HEK293 (cell line): Measurements from ENCODE around the gene CHI3L1.

Experiments
- CTCF ChIA-PET: fragments of 350-600 bp; formaldehyde crosslinking; extraction: SDS; loops from one replicate; lab custom pipeline; 2021; ENCODE audit warnings: antibody characterized with exemption; lab: Yijun Ruan, JAX
- POLR2A ChIA-PET: fragments of 300-600 bp; formaldehyde crosslinking; extraction: SDS; loops from one replicate; lab custom pipeline; 2020; ENCODE audit warnings: antibody characterized with exemption, inconsistent platforms; lab: Yijun Ruan, JAX
- H3K27ac ChIP-seq: fragments of 200-500 bp; sonication (Bioruptor generic); 2 replicates; pipeline ENCODE4 v1.5.1; 2014; ENCODE audit warnings: low read depth, low read length, control low read depth, inconsistent platforms; ENCODE audit errors: extremely low read depth
- H3K36me3 ChIP-seq, 2 experiments: fragments of 200-500 bp in 1 of 2; sonication (Bioruptor generic) in 1 of 2; 1 replicate in 1 of 2; 2 replicates in 1 of 2; pipeline ENCODE4 v1.5.1; 2014 to 2017; ENCODE audit warnings: inconsistent platforms in 2 of 2, low read length in 2 of 2; ENCODE audit not compliant: control insufficient read depth in 2 of 2, insufficient read depth in 1 of 2
- H3K4me1 ChIP-seq: fragments of 200-500 bp; sonication (Bioruptor generic); 2 replicates; pipeline ENCODE4 v1.5.1; 2014; ENCODE audit warnings: mild to moderate bottlenecking, low read length, inconsistent platforms; ENCODE audit not compliant: control insufficient read depth, insufficient read depth
- H3K4me3 ChIP-seq: 2 replicates; pipeline ENCODE4 v1.5.1; 2011; ENCODE audit warnings: low read depth, mild to moderate bottlenecking, control low read depth, low read length, moderate library complexity
- H3K9me3 ChIP-seq: fragments of 200-500 bp; sonication (Bioruptor generic); 2 replicates; pipeline ENCODE4 v1.5.1; 2014; ENCODE audit warnings: low read depth, low read length, inconsistent platforms; ENCODE audit not compliant: control insufficient read depth, insufficient read depth
- EGR2 ChIP-seq: fragments of 450-650 bp; formaldehyde crosslinking; IDR thresholded peaks from 2 replicates; pipeline ENCODE4 v1.5.1; 2016; ENCODE audit warnings: low read depth, missing biosample characterization, missing genetic modification characterization
- GLI2 ChIP-seq: fragments of 450-650 bp; formaldehyde crosslinking; IDR thresholded peaks from 2 replicates; pipeline ENCODE4; 2017; ENCODE audit warnings: missing biosample characterization, missing genetic modification characterization, low read depth, borderline replicate concordance
- GLIS1 ChIP-seq: fragments of 450-650 bp; formaldehyde crosslinking; IDR thresholded peaks from 2 replicates; pipeline ENCODE4 v1.5.1; 2016; ENCODE audit warnings: missing biosample characterization, missing genetic modification characterization
- GLIS2 ChIP-seq: fragments of 450-650 bp; formaldehyde crosslinking; IDR thresholded peaks from 2 replicates; pipeline ENCODE4 v1.5.1; 2016; ENCODE audit warnings: missing biosample characterization, missing genetic modification characterization
- HOXD13 ChIP-seq: sonication (generic); formaldehyde crosslinking; IDR thresholded peaks from 2 replicates; pipeline ENCODE4 v1.8.0; 2022; ENCODE audit warnings: missing genetic modification reagents, borderline replicate concordance
- KLF1 ChIP-seq: fragments of 450-650 bp; formaldehyde crosslinking; IDR thresholded peaks from 2 replicates; pipeline ENCODE4 v1.5.1; 2016; ENCODE audit warnings: missing biosample characterization, missing genetic modification characterization
- PRDM1 ChIP-seq: fragments of 450-650 bp; formaldehyde crosslinking; IDR thresholded peaks from 2 replicates; pipeline ENCODE4; 2016; ENCODE audit warnings: missing biosample characterization, missing genetic modification characterization
- SCRT2 ChIP-seq: fragments of 450-650 bp; formaldehyde crosslinking; IDR thresholded peaks from 2 replicates; pipeline ENCODE4 v1.5.1; 2016; ENCODE audit warnings: missing biosample characterization, missing genetic modification characterization
- SP2 ChIP-seq: fragments of 450-650 bp; formaldehyde crosslinking; IDR thresholded peaks from 2 replicates; pipeline ENCODE4 v1.5.1; 2016; ENCODE audit warnings: missing biosample characterization, missing genetic modification characterization
- SP3 ChIP-seq: fragments of 450-650 bp; formaldehyde crosslinking; IDR thresholded peaks from 2 replicates; pipeline ENCODE4 v1.5.1; 2016; ENCODE audit warnings: missing biosample characterization, missing genetic modification characterization
- TCF7L2 ChIP-seq: IDR thresholded peaks from 2 replicates; pipeline ENCODE4 v1.6.1; 2011; ENCODE audit warnings: low read depth, mild to moderate bottlenecking, inconsistent platforms, low read length, moderate library complexity, borderline replicate concordance
- ZBTB7A ChIP-seq: fragments of 450-650 bp; formaldehyde crosslinking; IDR thresholded peaks from 2 replicates; pipeline ENCODE4 v1.5.1; 2016; ENCODE audit warnings: low read depth, missing biosample characterization, missing genetic modification characterization
- ZFHX2 ChIP-seq: fragments of 450-650 bp; formaldehyde crosslinking; conservative IDR thresholded peaks from 2 replicates; pipeline ENCODE4 v1.5.1; 2016; ENCODE audit warnings: missing biosample characterization, missing genetic modification characterization
- ZNF311 ChIP-seq: fragments of 450-650 bp; formaldehyde crosslinking; IDR thresholded peaks from 2 replicates; pipeline ENCODE4 v1.5.1; 2017; ENCODE audit warnings: missing biosample characterization, missing genetic modification characterization, borderline replicate concordance
- ZNF426 ChIP-seq: fragments of 450-650 bp; formaldehyde crosslinking; IDR thresholded peaks from 2 replicates; pipeline ENCODE4 v1.5.1; 2017; ENCODE audit warnings: missing biosample characterization, missing genetic modification characterization, mild to moderate bottlenecking, inconsistent platforms, moderate library complexity
- ZNF48 ChIP-seq: fragments of 450-650 bp; formaldehyde crosslinking; IDR thresholded peaks from 2 replicates; pipeline ENCODE4 v1.5.1; 2016; ENCODE audit warnings: missing biosample characterization, missing genetic modification characterization
- ZNF521 ChIP-seq: fragments of 450-650 bp; formaldehyde crosslinking; IDR thresholded peaks from 2 replicates; pipeline ENCODE4 v1.5.1; 2017; ENCODE audit warnings: missing biosample characterization, mild to moderate bottlenecking, missing genetic modification characterization
- ZNF549 ChIP-seq: fragments of 450-650 bp; IDR thresholded peaks from 2 replicates; pipeline ENCODE4 v1.5.1; 2018; ENCODE audit warnings: missing biosample characterization, missing genetic modification characterization, mild to moderate bottlenecking, inconsistent platforms, moderate library complexity
- ZNF623 ChIP-seq: fragments of 450-650 bp; formaldehyde crosslinking; IDR thresholded peaks from 2 replicates; pipeline ENCODE4 v1.5.1; 2016; ENCODE audit warnings: missing biosample characterization, missing genetic modification characterization
- ZNF747 ChIP-seq: fragments of 450-650 bp; formaldehyde crosslinking; IDR thresholded peaks from 2 replicates; pipeline ENCODE4 v1.5.1; 2016; ENCODE audit warnings: missing biosample characterization, missing genetic modification characterization
- TF ChIP-seq, protein P1 (sequence below): fragments of 450-650 bp; formaldehyde crosslinking; IDR thresholded peaks from 2 replicates; pipeline ENCODE4 v1.5.1; 2016; ENCODE audit warnings: missing biosample characterization, missing genetic modification characterization
- TF ChIP-seq, protein P2 (sequence below): fragments of 450-650 bp; formaldehyde crosslinking; IDR thresholded peaks from 2 replicates; pipeline ENCODE4 v1.5.1; 2017; ENCODE audit warnings: missing biosample characterization, missing genetic modification characterization
- TF ChIP-seq, protein P3 (sequence below): fragments of 450-650 bp; formaldehyde crosslinking; IDR thresholded peaks from 2 replicates; pipeline ENCODE4 v1.5.1; 2016; ENCODE audit warnings: missing biosample characterization, missing genetic modification characterization, borderline replicate concordance

The CHI3L1 gene

DNA sequence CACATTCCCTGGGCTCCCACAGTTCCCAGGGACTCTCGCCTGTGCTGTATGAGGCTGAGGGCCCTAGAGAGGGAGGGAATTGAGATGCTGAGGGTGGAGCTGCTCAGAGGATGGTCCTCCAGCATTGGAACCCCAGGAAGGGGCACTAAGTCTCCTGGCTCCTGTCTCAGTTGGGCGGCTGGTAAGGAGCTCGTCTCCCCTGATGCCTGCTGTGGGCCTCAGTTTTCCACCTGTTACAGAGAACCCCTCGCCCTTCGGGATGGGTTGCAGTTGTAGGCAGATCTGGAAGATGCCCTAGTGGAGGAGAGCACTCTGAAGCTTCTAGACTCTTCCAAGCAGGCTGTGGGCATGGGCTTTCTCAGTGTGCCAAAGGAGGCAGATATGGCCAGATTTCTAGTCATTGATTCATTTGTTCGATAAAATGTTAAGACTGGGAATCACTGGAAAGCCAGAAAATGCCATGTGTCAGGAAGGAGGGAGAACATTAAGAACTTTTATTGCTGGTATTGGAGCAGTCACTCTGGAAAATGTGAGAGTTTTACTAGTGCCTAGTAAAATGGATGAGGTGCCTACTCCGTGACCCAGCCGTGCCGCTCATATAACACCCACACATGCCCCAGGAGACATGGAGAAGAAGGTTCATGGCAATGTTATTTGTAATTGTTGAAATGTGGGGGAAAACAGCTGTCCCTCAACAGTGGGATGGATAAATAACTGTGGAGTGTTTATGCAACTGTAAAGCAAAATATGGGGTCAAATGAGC lies 10.1 kb downstream of the CHI3L1 start:
- ChIA-PET POLR2A (interaction anchor here (1.4 kb wide), 1 partner anchor 49 kb away, joined by 5 read pairs; the partner anchor contains the start of gene ADORA1), CTCF (interaction anchor here (0.7 to 1.4 kb wide), 3 partner anchors 40 to 136 kb away, joined by 4 to 6 read pairs (median 4); no protein-coding TSS in a partner anchor)
- no peaks in the 10 kb centered on the region for H3K36me3 ChIP-seq
- H3K27ac ChIP-seq, result no peak overlapping the region
- no peaks in the 10 kb centered on the region for H3K9me3 ChIP-seq
- no peak overlapping the region for H3K4me3 ChIP-seq
- TF ChIP-seq ZFHX2 (tag by site-specific recombination) (peak; percentile 70), EGR2 (tag by site-specific recombination) (peak; percentile 67), SP3 (tag by site-specific recombination) (no peak)
- no peaks in the 10 kb centered on the region; the same call in 1 of the 2 replicates for H3K4me1 ChIP-seq

DNA sequence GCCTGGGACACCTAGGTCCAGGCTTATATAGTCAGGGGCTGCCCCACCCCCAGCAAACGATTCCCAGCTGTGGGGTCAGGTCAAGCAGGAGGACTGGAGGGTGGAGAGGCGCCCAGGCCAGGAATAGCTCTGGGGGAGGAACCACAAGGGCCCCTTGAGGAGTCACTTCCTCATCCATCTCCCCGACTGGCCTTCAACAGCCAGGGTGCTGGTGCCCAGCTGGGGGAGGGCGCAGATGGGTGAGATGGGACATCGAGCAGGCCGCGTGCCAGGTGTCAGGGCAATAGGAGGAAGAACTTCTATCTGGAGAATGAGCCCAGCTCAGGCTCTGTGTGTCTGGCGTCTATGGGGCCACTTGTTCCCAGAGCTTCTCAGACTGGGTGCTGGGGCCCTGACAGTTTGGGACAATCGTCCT lies 10.7 kb downstream of the CHI3L1 start:
- POLR2A ChIA-PET, result interaction anchor here (1.4 kb wide), 1 partner anchor 48 kb away, joined by 5 read pairs; the partner anchor contains the start of gene ADORA1
- Histone ChIP-seq H3K36me3 (no peaks in the 10 kb centered on the region), H3K9me3 (no peaks in the 10 kb centered on the region), H3K4me1 (no peaks in the 10 kb centered on the region; the same call in 1 of the 2 replicates), H3K4me3 (no peak overlapping the region), H3K27ac (no peak overlapping the region)
- CTCF ChIA-PET, result interaction anchor here (0.7 to 1.4 kb wide), 3 partner anchors 41 to 135 kb away, joined by 4 to 6 read pairs (median 4); no protein-coding TSS in a partner anchor
- TF ChIP-seq KLF1 (tag by site-specific recombination) (no peak), GLIS1 (tag by site-specific recombination) (peak; percentile 76), SCRT2 (tag by site-specific recombination) (no peak), PRDM1 (tag by site-specific recombination) (no peak), GLIS2 (tag by site-specific recombination) (peak; percentile 38), ZNF747 (tag by site-specific recombination) (no peak)
- TF ChIP-seq, protein P1, sequence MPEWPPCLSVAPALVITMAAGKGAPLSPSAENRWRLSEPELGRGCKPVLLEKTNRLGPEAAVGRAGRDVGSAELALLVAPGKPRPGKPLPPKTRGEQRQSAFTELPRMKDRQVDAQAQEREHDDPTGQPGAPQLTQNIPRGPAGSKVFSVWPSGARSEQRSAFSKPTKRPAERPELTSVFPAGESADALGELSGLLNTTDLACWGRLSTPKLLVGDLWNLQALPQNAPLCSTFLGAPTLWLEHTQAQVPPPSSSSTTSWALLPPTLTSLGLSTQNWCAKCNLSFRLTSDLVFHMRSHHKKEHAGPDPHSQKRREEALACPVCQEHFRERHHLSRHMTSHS (tag by site-specific recombination), result no peak

DNA sequence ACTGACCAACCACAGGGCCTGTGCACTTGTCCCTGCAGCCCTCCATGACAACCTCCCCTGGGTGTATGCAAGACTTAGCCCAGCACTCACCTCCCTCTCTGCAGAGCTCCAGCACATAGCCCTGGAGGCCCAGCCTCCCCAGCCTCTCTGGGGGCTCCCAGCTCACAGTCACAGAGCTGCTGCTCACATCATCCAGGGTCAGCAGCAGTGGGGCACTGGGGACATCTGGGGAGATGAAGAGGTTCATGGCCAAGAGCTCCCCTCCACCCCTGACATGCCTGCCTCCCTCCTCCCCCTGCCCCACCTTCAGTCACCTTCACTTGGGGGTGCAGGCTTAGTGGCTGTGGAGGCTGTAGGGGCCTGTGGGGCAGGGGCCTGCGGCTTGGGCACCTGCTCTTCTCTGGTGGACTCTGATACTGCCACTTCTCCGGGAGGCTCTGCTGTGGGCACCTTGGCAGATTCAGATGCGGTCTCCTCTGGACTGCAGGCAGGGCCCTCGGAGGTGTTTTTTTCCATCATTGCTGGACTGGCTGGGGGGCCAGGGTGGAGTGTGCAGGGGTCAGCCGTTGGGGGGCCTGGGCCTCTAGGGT lies 11.2 kb downstream of the CHI3L1 start, which contains the start of gene MYBPH:
Gene MYBPH, minus strand, starts transcription at position 590 of the 590 bp plus-strand sequence. Its CDS starts 71 bp downstream, at position 519.
- Histone ChIP-seq H3K4me1 (no peaks in the 10 kb centered on the region; the same call in 1 of the 2 replicates), H3K4me3 (no peak within 1 kb of the TSS), H3K27ac (no peak within 1 kb of the TSS), H3K36me3 (no peaks in the 10 kb centered on the region)
- TF ChIP-seq, protein P2, sequence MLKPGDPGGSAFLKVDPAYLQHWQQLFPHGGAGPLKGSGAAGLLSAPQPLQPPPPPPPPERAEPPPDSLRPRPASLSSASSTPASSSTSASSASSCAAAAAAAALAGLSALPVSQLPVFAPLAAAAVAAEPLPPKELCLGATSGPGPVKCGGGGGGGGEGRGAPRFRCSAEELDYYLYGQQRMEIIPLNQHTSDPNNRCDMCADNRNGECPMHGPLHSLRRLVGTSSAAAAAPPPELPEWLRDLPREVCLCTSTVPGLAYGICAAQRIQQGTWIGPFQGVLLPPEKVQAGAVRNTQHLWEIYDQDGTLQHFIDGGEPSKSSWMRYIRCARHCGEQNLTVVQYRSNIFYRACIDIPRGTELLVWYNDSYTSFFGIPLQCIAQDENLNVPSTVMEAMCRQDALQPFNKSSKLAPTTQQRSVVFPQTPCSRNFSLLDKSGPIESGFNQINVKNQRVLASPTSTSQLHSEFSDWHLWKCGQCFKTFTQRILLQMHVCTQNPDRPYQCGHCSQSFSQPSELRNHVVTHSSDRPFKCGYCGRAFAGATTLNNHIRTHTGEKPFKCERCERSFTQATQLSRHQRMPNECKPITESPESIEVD (tag by site-specific recombination), result no peak
- TF ChIP-seq GLI2 (tag by site-specific recombination), result no peak
- TF ChIP-seq, protein P3, sequence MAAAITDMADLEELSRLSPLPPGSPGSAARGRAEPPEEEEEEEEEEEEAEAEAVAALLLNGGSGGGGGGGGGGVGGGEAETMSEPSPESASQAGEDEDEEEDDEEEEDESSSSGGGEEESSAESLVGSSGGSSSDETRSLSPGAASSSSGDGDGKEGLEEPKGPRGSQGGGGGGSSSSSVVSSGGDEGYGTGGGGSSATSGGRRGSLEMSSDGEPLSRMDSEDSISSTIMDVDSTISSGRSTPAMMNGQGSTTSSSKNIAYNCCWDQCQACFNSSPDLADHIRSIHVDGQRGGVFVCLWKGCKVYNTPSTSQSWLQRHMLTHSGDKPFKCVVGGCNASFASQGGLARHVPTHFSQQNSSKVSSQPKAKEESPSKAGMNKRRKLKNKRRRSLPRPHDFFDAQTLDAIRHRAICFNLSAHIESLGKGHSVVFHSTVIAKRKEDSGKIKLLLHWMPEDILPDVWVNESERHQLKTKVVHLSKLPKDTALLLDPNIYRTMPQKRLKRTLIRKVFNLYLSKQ (tag by site-specific recombination), result no peak
- no peak for TF ChIP-seq ZNF623 (tag by site-specific recombination)
- no peak for TF ChIP-seq ZNF48 (tag by site-specific recombination)
- TF ChIP-seq HOXD13 (CRISPR knock-in tag), result no peak
- no peak for TF ChIP-seq TCF7L2
- no peak for TF ChIP-seq SP2 (tag by site-specific recombination)
- no peak for TF ChIP-seq ZNF549 (tag by site-specific recombination)
- TF ChIP-seq ZNF521, result no peak
- no peak for TF ChIP-seq ZBTB7A (tag by site-specific recombination)
- no peak for TF ChIP-seq ZNF311 (tag by site-specific recombination)
- no peak for TF ChIP-seq ZNF426 (tag by site-specific recombination)
- TF ChIP-seq, all 188 proteins: peak for 0
- ChIA-PET CTCF (interaction anchor here (0.7 to 1.4 kb wide), 4 partner anchors 41 to 136 kb away, joined by 4 to 6 read pairs (median 6); no protein-coding TSS in a partner anchor), POLR2A (interaction anchor here (1.4 kb wide), 1 partner anchor 47 kb away, joined by 5 read pairs; the partner anchor contains the start of gene ADORA1)
- H3K9me3 ChIP-seq, result no peaks in the 10 kb centered on the region
